Caco-2 (cell line): ENCODE results near the gene UNC80. TPM values are rescaled to one million over a fixed set of nuclear protein-coding genes. Genes with fewer than 3 reads are reported as not detected.

Source experiments
- BruUV-seq: library from RNA; stranded (reverse); fragments of 400-500 nt; replicated peaks from 2 replicates; lab custom pipeline; 2021; lab: Mats Ljungman, UMichigan
- CTCF ChIA-PET: fragments of 300-600 bp; sonication (Branson Sonifier 250); formaldehyde crosslinking; loops from one replicate; lab custom pipeline; 2022; ENCODE audit warnings: antibody characterized with exemption; lab: Charles Lee
- POLR2A ChIA-PET: fragments of 300-600 bp; sonication (Branson Sonifier 250); formaldehyde crosslinking; loops from one replicate; lab custom pipeline; 2022; ENCODE audit warnings: antibody characterized with exemption; lab: Charles Lee
- DNase-seq, 2 experiments: peaks; one replicate each; pipeline versions ENCODE4 v3.0.0 to v3.0.0-alpha.2; 2020 to 2022
- H3K27me3 ChIP-seq: replicated peaks from 2 replicates; pipeline ENCODE4 v1.6.0; 2011; ENCODE audit warnings: low read length; ENCODE audit not compliant: control insufficient read depth, insufficient read depth
- H3K36me3 ChIP-seq: 2 replicates; pipeline ENCODE4 v1.5.1; 2011; ENCODE audit warnings: low read length; ENCODE audit not compliant: control insufficient read depth, insufficient read depth
- H3K4me1 ChIP-seq: fragments of 250-450 bp; sonication (Bioruptor Pico); 2 replicates; pipeline ENCODE4 v1.5.1; 2020; ENCODE audit warnings: mild to moderate bottlenecking
- H3K4me3 ChIP-seq: 2 replicates; pipeline ENCODE4 v1.5.1; 2011; ENCODE audit warnings: low read depth, mild to moderate bottlenecking, control low read depth, low read length
- H3K9me3 ChIP-seq: fragments of 250-450 bp; sonication (Bioruptor Pico); 2 replicates; pipeline ENCODE4 v1.5.1; 2020; ENCODE audit warnings: mild to moderate bottlenecking, moderate library complexity
- H3K27ac Mint-ChIP-seq: one replicate; pipeline ENCODE4 v1.8.0; 2022; ENCODE audit warnings: mixed read lengths; ENCODE audit not compliant: unreplicated experiment
- H3K27me3 Mint-ChIP-seq: one replicate; pipeline ENCODE4 v1.8.0; 2022; ENCODE audit warnings: mixed read lengths; ENCODE audit not compliant: insufficient read depth, unreplicated experiment
- H3K36me3 Mint-ChIP-seq: one replicate; pipeline ENCODE4 v1.8.0; 2022; ENCODE audit warnings: mild to moderate bottlenecking, mixed read lengths; ENCODE audit not compliant: insufficient read depth, unreplicated experiment
- H3K4me1 Mint-ChIP-seq: one replicate; pipeline ENCODE4 v1.8.0; 2022; ENCODE audit warnings: low read depth, mixed read lengths; ENCODE audit not compliant: unreplicated experiment
- H3K4me3 Mint-ChIP-seq: one replicate; pipeline ENCODE4 v1.8.0; 2022; ENCODE audit warnings: mild to moderate bottlenecking, moderate library complexity, mixed read lengths; ENCODE audit not compliant: unreplicated experiment
- H3K9me3 Mint-ChIP-seq: one replicate; pipeline ENCODE4 v1.8.0; 2022; ENCODE audit warnings: mixed read lengths; ENCODE audit not compliant: unreplicated experiment
- intact Hi-C: fragments of 100-400 bp; cut with micrococcal nuclease; formaldehyde crosslinking; loops from one replicate; pipeline ENCODE4 v1.10.0; 2022; ENCODE audit not compliant: unreplicated experiment
- total RNA-seq: library from RNA; stranded (reverse); gene quantifications from 2 replicates; pipeline ENCODE4 v1.2.3, GENCODE V29; 2022
- TF ChIP-seq, protein P1 (sequence below), 2 experiments: fragments of 200-600 bp in 1 of 2; IDR thresholded peaks; 1 replicate in 1 of 2; 2 replicates in 1 of 2; pipeline versions ENCODE4 v1.5.1 to v1.8.0; 2011 to 2022; ENCODE audit warnings: antibody characterized with exemption in 1 of 2, control low read depth in 1 of 2, inconsistent platforms in 1 of 2, low read depth in 1 of 2, low read length in 1 of 2, mild to moderate bottlenecking in 1 of 2, moderate library complexity in 1 of 2; ENCODE audit not compliant: insufficient read depth in 1 of 2, severe bottlenecking in 1 of 2, unreplicated experiment in 1 of 2

UNC80 gene
- total RNA-seq, 1 experiment from 2014 or later: not detected

DNA sequence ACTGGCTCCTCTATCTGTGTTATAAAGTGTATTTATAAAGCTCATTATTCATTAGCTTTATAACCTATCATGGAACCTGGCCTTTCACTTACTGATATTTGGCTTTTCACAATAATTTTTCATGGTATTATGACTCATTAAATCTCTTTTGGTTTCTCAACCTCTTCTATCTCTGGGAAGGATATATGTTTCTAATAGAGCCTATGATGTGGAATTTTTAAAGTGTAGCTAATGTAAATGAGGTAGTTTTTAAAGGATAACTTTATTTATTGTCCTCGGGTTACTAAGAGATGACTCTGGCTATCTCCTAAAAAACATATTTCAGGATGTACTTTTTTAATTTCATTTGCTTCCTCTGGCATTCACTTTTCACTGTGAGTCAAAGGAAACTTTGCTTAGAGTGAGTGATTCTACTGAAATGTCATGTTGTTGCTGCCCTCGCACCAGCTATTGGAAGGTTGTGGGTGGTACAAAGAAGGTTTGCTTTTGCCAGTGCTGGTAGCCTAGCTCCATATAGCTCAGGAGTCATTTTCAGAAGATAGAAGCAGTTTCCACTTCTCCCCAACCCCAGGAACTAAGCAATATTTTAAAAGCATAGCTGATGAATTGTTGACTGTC is 145.6 kb downstream of the UNC80 start:
- H3K9me3 ChIP-seq: no peaks in the 10 kb centered on the region
- no TSS peak for BruUV-seq
- Mint-ChIP-seq H3K4me3 (no peak overlapping the region), H3K36me3 (no peaks in the 10 kb centered on the region), H3K27ac (no peak overlapping the region), H3K4me1 (no peaks in the 10 kb centered on the region), H3K9me3 (no peaks in the 10 kb centered on the region), H3K27me3 (peaks cover 7% of the 10 kb centered on the region)
- H3K27me3 ChIP-seq: no peaks in the 10 kb centered on the region
- POLR2A ChIA-PET: no interaction called here
- no peaks in the 10 kb centered on the region for H3K36me3 ChIP-seq
- H3K4me1 ChIP-seq: no peaks in the 10 kb centered on the region
- CTCF ChIA-PET: no interaction called here
- no peak overlapping the region for H3K4me3 ChIP-seq
- intact Hi-C loops: no loop called here
- DNase-seq: no peak
- TF ChIP-seq, protein P1, sequence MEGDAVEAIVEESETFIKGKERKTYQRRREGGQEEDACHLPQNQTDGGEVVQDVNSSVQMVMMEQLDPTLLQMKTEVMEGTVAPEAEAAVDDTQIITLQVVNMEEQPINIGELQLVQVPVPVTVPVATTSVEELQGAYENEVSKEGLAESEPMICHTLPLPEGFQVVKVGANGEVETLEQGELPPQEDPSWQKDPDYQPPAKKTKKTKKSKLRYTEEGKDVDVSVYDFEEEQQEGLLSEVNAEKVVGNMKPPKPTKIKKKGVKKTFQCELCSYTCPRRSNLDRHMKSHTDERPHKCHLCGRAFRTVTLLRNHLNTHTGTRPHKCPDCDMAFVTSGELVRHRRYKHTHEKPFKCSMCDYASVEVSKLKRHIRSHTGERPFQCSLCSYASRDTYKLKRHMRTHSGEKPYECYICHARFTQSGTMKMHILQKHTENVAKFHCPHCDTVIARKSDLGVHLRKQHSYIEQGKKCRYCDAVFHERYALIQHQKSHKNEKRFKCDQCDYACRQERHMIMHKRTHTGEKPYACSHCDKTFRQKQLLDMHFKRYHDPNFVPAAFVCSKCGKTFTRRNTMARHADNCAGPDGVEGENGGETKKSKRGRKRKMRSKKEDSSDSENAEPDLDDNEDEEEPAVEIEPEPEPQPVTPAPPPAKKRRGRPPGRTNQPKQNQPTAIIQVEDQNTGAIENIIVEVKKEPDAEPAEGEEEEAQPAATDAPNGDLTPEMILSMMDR (IDR thresholded peaks at IDR 0.05; ENCODE audit: insufficient read depth in 1 of 2, low read depth in 1 of 2, low read length in 1 of 2, severe bottlenecking in 1 of 2, unreplicated experiment in 1 of 2): no peak

DNA sequence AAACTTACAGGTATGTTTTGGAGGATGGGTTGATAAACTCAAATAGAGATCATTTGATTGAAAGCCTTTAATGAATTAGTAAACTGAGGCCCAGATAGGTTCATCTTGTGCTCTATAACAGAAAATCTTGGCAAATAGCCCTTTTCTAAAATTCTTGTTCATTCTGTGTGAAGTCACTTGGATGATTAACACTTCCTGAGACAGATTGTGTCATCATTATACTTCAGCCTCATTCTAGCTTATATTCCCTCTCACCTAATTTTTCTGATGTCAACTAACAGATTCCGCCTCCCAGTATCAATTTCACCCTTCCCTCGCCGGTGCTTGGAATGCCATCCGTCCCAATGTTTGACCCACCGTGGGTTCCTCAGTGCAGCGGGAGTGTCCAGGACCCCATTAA is 146.6 kb downstream of the UNC80 start:
- intact Hi-C loops: no loop called here

DNA sequence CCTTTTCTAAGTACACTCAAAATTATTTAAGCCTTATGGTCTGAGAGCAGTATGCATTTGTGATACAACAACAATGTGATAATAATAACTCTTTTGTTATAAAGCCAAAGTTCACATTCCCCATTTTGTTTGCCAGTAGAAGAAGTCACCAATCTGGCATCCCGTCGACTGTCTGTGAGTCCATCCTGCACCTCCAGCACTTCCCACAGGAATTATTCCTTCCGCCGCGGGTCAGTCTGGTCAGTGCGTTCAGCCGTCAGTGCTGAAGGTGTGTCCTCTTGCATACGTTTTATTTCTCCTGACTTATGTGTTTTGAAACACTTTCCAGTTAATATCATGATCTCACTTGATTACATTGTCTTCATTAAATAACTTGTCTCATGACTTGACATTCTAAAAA is 150.5 kb downstream of the UNC80 start:
- no peak overlapping the region for H3K27ac Mint-ChIP-seq
- Histone ChIP-seq H3K4me1 (no peaks in the 10 kb centered on the region), H3K27me3 (no peaks in the 10 kb centered on the region; the same call in 1 of the 2 replicates), H3K36me3 (no peaks in the 10 kb centered on the region), H3K4me3 (no peak overlapping the region), H3K9me3 (peaks cover 3% of the 10 kb centered on the region; the same call in 1 of the 2 replicates)
- no peak for DNase-seq
- ChIA-PET POLR2A (no interaction called here), CTCF (no interaction called here)
- H3K36me3 Mint-ChIP-seq: no peaks in the 10 kb centered on the region
- BruUV-seq: no TSS peak
- no peak overlapping the region for H3K4me3 Mint-ChIP-seq
- TF ChIP-seq, protein P1 (IDR thresholded peaks at IDR 0.05; ENCODE audit: insufficient read depth in 1 of 2, low read depth in 1 of 2, low read length in 1 of 2, severe bottlenecking in 1 of 2, unreplicated experiment in 1 of 2): no peak
- peaks cover 2% of the 10 kb centered on the region for H3K27me3 Mint-ChIP-seq
- no peaks in the 10 kb centered on the region for H3K9me3 Mint-ChIP-seq
- no peaks in the 10 kb centered on the region for H3K4me1 Mint-ChIP-seq
- intact Hi-C loops: no loop called here

More for the DNA sequence above, 146.6 kb downstream of the UNC80 start:
- Histone ChIP-seq H3K4me3 (no peak overlapping the region), H3K36me3 (no peaks in the 10 kb centered on the region), H3K9me3 (no peaks in the 10 kb centered on the region), H3K27me3 (no peaks in the 10 kb centered on the region), H3K4me1 (no peaks in the 10 kb centered on the region)
- TF ChIP-seq, protein P1 (IDR thresholded peaks at IDR 0.05; ENCODE audit: insufficient read depth in 1 of 2, low read depth in 1 of 2, low read length in 1 of 2, severe bottlenecking in 1 of 2, unreplicated experiment in 1 of 2): no peak
- BruUV-seq: no TSS peak
- Mint-ChIP-seq H3K36me3 (no peaks in the 10 kb centered on the region), H3K4me3 (no peak overlapping the region), H3K9me3 (no peaks in the 10 kb centered on the region), H3K4me1 (no peaks in the 10 kb centered on the region), H3K27ac (no peak overlapping the region), H3K27me3 (peaks cover 7% of the 10 kb centered on the region)
- DNase-seq: no peak
- ChIA-PET CTCF (no interaction called here), POLR2A (no interaction called here)
